H1 (cell line): ENCODE measurements around the gene NXN.

Experiments used
- CTCF ChIP-seq, 3 experiments: IDR thresholded peaks; 1 replicate in 2 of 3; 2 replicates in 1 of 3; pipeline versions ENCODE4 v1.5.1 to v1.6.1; 2011; ENCODE audit warnings: low read length in 3 of 3, mild to moderate bottlenecking in 3 of 3, inconsistent platforms in 2 of 3, low read depth in 1 of 3, moderate library complexity in 1 of 3; ENCODE audit not compliant: insufficient read depth in 1 of 3; ENCODE audit errors: control extremely low read depth in 1 of 3
- PHF8 ChIP-seq: fragments of 200-600 bp; sonication (generic); conservative IDR thresholded peaks from 2 replicates; pipeline ENCODE4 v1.7.1; 2012; ENCODE audit warnings: low read depth, mild to moderate bottlenecking, inconsistent platforms, low read length, moderate library complexity
- POLR2AphosphoS5 ChIP-seq: IDR thresholded peaks from 2 replicates; pipeline ENCODE4 v1.6.1; 2011; ENCODE audit warnings: low read depth, low read length
- RAD21 ChIP-seq, 2 experiments: IDR thresholded peaks in 1 of 2; conservative IDR thresholded peaks in 1 of 2; 2 replicates each; pipeline ENCODE4 v1.6.1; 2011; ENCODE audit warnings: low read depth in 2 of 2, low read length in 2 of 2, improper control_type of control experiment in 1 of 2, inconsistent platforms in 1 of 2, mild to moderate bottlenecking in 1 of 2, moderate library complexity in 1 of 2
- SIN3A ChIP-seq, 2 experiments: IDR thresholded peaks in 1 of 2; conservative IDR thresholded peaks in 1 of 2; 2 replicates each; pipeline ENCODE4 v1.6.1; 2011 to 2012; ENCODE audit warnings: low read length in 2 of 2, improper control_type of control experiment in 1 of 2, low read depth in 1 of 2, mild to moderate bottlenecking in 1 of 2

GRCh38 chr17:1026599-1026975 is 47.0 kb upstream of the NXN start:
- no peak for TF ChIP-seq CTCF (IDR thresholded peaks at IDR 0.05; ENCODE audit: control extremely low read depth in 1 of 3, insufficient read depth in 1 of 3, low read depth in 1 of 3, low read length in 3 of 3)
- TF ChIP-seq RAD21 (IDR thresholded peaks at IDR 0.05 in 1 of 2, conservative IDR thresholded peaks at IDR 0.05 in 1 of 2; ENCODE audit: low read depth in 2 of 2, low read length in 2 of 2): no peak
- no peak for TF ChIP-seq POLR2AphosphoS5
- TF ChIP-seq PHF8: no peak
- TF ChIP-seq SIN3A (conservative IDR thresholded peaks at IDR 0.05 in 1 of 2, IDR thresholded peaks at IDR 0.05 in 1 of 2; ENCODE audit: low read depth in 1 of 2, low read length in 2 of 2): no peak
